ENCODE results near the gene ST7L. TPM values are rescaled to one million over a fixed set of nuclear protein-coding genes. Genes with fewer than 3 reads are reported as not detected.

ST7L gene
- total and polyA plus RNA-seq, 11 donors: 6.9 to 20.3 (median 13.7) TPM

Other genes starting within 250 kb of the ST7L start
- 10 to 100 TPM in 8 of 9 donors, 1 to 10 TPM in 1; 9.3 to 22.8 (median 14.7) TPM for gene CTTNBP2NL, start 222.9 kb downstream of the ST7L start, total RNA-seq
- gene CTTNBP2NL, start 222.9 kb downstream of the ST7L start, polyA plus RNA-seq: 1 to 10 TPM; 4.6 to 6.5 TPM
- gene WNT2B, start 110.2 kb downstream of the ST7L start, total RNA-seq: 10 to 100 TPM in 1 of 9 donors, 1 to 10 TPM in 8; 1.6 to 16.2 (median 2.8) TPM
- 1 to 10 TPM in 1 of 2 donors, under 1 TPM in 1; 0.71 to 1.6 TPM for gene WNT2B, start 110.2 kb downstream of the ST7L start, polyA plus RNA-seq
- gene CAPZA1, start 691 bp upstream of the ST7L start, total RNA-seq: 10 to 100 TPM; 23.8 to 98.4 (median 32.6) TPM
- gene CAPZA1, start 691 bp upstream of the ST7L start, polyA plus RNA-seq: 10 to 100 TPM; 17.0 to 46.6 TPM
- 10 to 100 TPM in 7 of 9 donors, 1 to 10 TPM in 2; 7.5 to 43.6 (median 13.3) TPM for gene MOV10, start 55.5 kb upstream of the ST7L start, total RNA-seq
- 10 to 100 TPM; 10.8 to 25.3 TPM for gene MOV10, start 55.5 kb upstream of the ST7L start, polyA plus RNA-seq
- gene RHOC, start 88.0 kb upstream of the ST7L start, total RNA-seq: 100 to 1,000 TPM; 147 to 432 (median 217) TPM
- 100 to 1,000 TPM; 170 to 443 TPM for gene RHOC, start 88.0 kb upstream of the ST7L start, polyA plus RNA-seq
- 10 to 100 TPM in 3 of 9 donors, 1 to 10 TPM in 6; 4.2 to 11.5 (median 8.3) TPM for gene PPM1J, start 96.2 kb upstream of the ST7L start, total RNA-seq
- gene PPM1J, start 96.2 kb upstream of the ST7L start, polyA plus RNA-seq: 1 to 10 TPM; 1.8 to 6.9 TPM

Measured in heart left ventricle (tissue), 11 donors.